ENCODE data around the gene IFNA5.

Gene IFNA5

GRCh38 chr9:21287280-21287679, 17.8 kb downstream of the IFNA5 start:
- Mint-ChIP-seq H3K4me1 (no peaks in the 10 kb centered on the region), H3K27ac (no peak overlapping the region), H3K27me3 (ENCODE audit: low read depth) (peaks cover 10% of the 10 kb centered on the region), H3K4me3 (no peak overlapping the region), H3K9me3 (no peaks in the 10 kb centered on the region), H3K36me3 (ENCODE audit: low read depth) (no peaks in the 10 kb centered on the region)
- no peak for TF ChIP-seq CTCF (IDR thresholded peaks at IDR 0.05; ENCODE audit: unreplicated experiment in 3 of 3)

- Mint-ChIP-seq H3K4me3 (no peak overlapping the region), H3K4me1 (no peaks in the 10 kb centered on the region), H3K9me3 (no peaks in the 10 kb centered on the region), H3K36me3 (ENCODE audit: low read depth) (no peaks in the 10 kb centered on the region), H3K27ac (no peak overlapping the region), H3K27me3 (ENCODE audit: low read depth) (peaks cover 5% of the 10 kb centered on the region)
- no peak for TF ChIP-seq CTCF (IDR thresholded peaks at IDR 0.05; ENCODE audit: unreplicated experiment in 3 of 3)
Measured at GRCh38 chr9:21286659-21287058, 18.5 kb downstream of the IFNA5 start.

GRCh38 chr9:21286099-21286498, 19.0 kb downstream of the IFNA5 start:
- Mint-ChIP-seq H3K27ac (no peak overlapping the region), H3K4me3 (no peak overlapping the region), H3K36me3 (ENCODE audit: low read depth) (no peaks in the 10 kb centered on the region), H3K4me1 (no peaks in the 10 kb centered on the region), H3K9me3 (no peaks in the 10 kb centered on the region), H3K27me3 (ENCODE audit: low read depth) (peaks cover 5% of the 10 kb centered on the region)
- TF ChIP-seq CTCF (IDR thresholded peaks at IDR 0.05; ENCODE audit: unreplicated experiment in 3 of 3), result no peak

GRCh38 chr9:21281275-21281674, 23.8 kb downstream of the IFNA5 start:
- Mint-ChIP-seq H3K4me1 (no peaks in the 10 kb centered on the region), H3K36me3 (ENCODE audit: low read depth) (no peaks in the 10 kb centered on the region), H3K27me3 (ENCODE audit: low read depth) (peaks cover 3% of the 10 kb centered on the region), H3K27ac (no peak overlapping the region), H3K4me3 (no peak overlapping the region), H3K9me3 (no peaks in the 10 kb centered on the region)
- no peak for TF ChIP-seq CTCF (IDR thresholded peaks at IDR 0.05; ENCODE audit: unreplicated experiment in 3 of 3)

- H3K36me3 Mint-ChIP-seq (ENCODE audit: low read depth), result no peaks in the 10 kb centered on the region
- no peak overlapping the region for H3K27ac Mint-ChIP-seq
- H3K27me3 Mint-ChIP-seq (ENCODE audit: low read depth), result peaks cover 29% of the 10 kb centered on the region
- H3K4me1 Mint-ChIP-seq, result peaks cover 8% of the 10 kb centered on the region
- TF ChIP-seq CTCF (IDR thresholded peaks at IDR 0.05; ENCODE audit: unreplicated experiment in 3 of 3), result no peak
- no peak overlapping the region for H3K4me3 Mint-ChIP-seq
- H3K9me3 Mint-ChIP-seq, result peaks cover 12% of the 10 kb centered on the region
Measured at GRCh38 chr9:21268347-21268657, 36.8 kb downstream of the IFNA5 start.

GRCh38 chr9:21267485-21268346, 37.4 kb downstream of the IFNA5 start:
- TF ChIP-seq CTCF (IDR thresholded peaks at IDR 0.05; ENCODE audit: unreplicated experiment in 3 of 3), result no peak
- Mint-ChIP-seq H3K9me3 (peaks cover 10% of the 10 kb centered on the region), H3K36me3 (ENCODE audit: low read depth) (no peaks in the 10 kb centered on the region), H3K4me1 (peaks cover 8% of the 10 kb centered on the region), H3K4me3 (no peak overlapping the region), H3K27me3 (ENCODE audit: low read depth) (peaks cover 30% of the 10 kb centered on the region), H3K27ac (peak overlapping the region in 1 of 3 experiments; percentile 51)

All from nephron (organoid).